ENCODE measurements around the gene SZT2.

SZT2 gene

GRCh38 chr1:43376723-43377235 lies 12.9 kb upstream of the SZT2 start:
- H3K79me2 ChIP-seq (ENCODE audit: insufficient read depth, low read length), result no peaks in the 10 kb centered on the region
- H2AFZ ChIP-seq (ENCODE audit: low read depth, low read length), result no peak overlapping the region
- H3K27ac ChIP-seq (ENCODE audit: low read length), result no peak overlapping the region
- ATAC-seq (ENCODE audit: insufficient read depth, low read depth) (no peak), DNase-seq (no peak)
- no peak overlapping the region for H3K4me3 ChIP-seq (ENCODE audit: low read depth in 1 of 2, low read length in 2 of 2)
- H4K20me1 ChIP-seq (ENCODE audit: insufficient read depth, low read length), result no peaks in the 10 kb centered on the region
- H3K36me3 ChIP-seq (ENCODE audit: insufficient read depth, low read length), result peaks cover 6% of the 10 kb centered on the region; the same call in 1 of the 2 replicates
- TF ChIP-seq CTCF (IDR thresholded peaks at IDR 0.05; ENCODE audit: borderline replicate concordance, extremely low read depth, low read length, poor library complexity, severe bottlenecking) (no peak), EZH2 (IDR thresholded peaks at IDR 0.05; ENCODE audit: borderline replicate concordance, low read depth, low read length, severe bottlenecking) (no peak)
- no peak overlapping the region for H3K9ac ChIP-seq (ENCODE audit: low read depth, low read length)
- H3K9me3 ChIP-seq (ENCODE audit: insufficient read depth, low read length, severe bottlenecking), result no peaks in the 10 kb centered on the region
- H3K4me2 ChIP-seq (ENCODE audit: insufficient read depth, low read length), result no peak overlapping the region
- H3K4me1 ChIP-seq (ENCODE audit: insufficient read depth, low read length), result no peaks in the 10 kb centered on the region
- H3K27me3 ChIP-seq (ENCODE audit: insufficient read depth, low read length, poor library complexity), result no peaks in the 10 kb centered on the region

- Histone ChIP-seq H3K4me3 (ENCODE audit: low read depth in 1 of 2, low read length in 2 of 2) (no peak overlapping the region), H3K4me1 (ENCODE audit: insufficient read depth, low read length) (no peaks in the 10 kb centered on the region), H3K27ac (ENCODE audit: low read length) (no peak overlapping the region), H3K9me3 (ENCODE audit: insufficient read depth, low read length, severe bottlenecking) (no peaks in the 10 kb centered on the region), H3K4me2 (ENCODE audit: insufficient read depth, low read length) (no peak overlapping the region), H2AFZ (ENCODE audit: low read depth, low read length) (no peak overlapping the region), H3K79me2 (ENCODE audit: insufficient read depth, low read length) (no peaks in the 10 kb centered on the region), H4K20me1 (ENCODE audit: insufficient read depth, low read length) (no peaks in the 10 kb centered on the region), H3K9ac (ENCODE audit: low read depth, low read length) (no peak overlapping the region), H3K27me3 (ENCODE audit: insufficient read depth, low read length, poor library complexity) (no peaks in the 10 kb centered on the region), H3K36me3 (ENCODE audit: insufficient read depth, low read length) (peaks cover 14% of the 10 kb centered on the region)
- TF ChIP-seq EZH2 (IDR thresholded peaks at IDR 0.05; ENCODE audit: borderline replicate concordance, low read depth, low read length, severe bottlenecking), result no peak
- TF ChIP-seq CTCF (IDR thresholded peaks at IDR 0.05; ENCODE audit: borderline replicate concordance, extremely low read depth, low read length, poor library complexity, severe bottlenecking), result no peak
- ATAC-seq (ENCODE audit: insufficient read depth, low read depth), result no peak
- no peak for DNase-seq
Measured at GRCh38 chr1:43377831-43378230, 11.9 kb upstream of the SZT2 start.

GRCh38 chr1:43379476-43379875 lies 10.2 kb upstream of the SZT2 start:
- Histone ChIP-seq H3K36me3 (ENCODE audit: insufficient read depth, low read length) (peaks cover 31% of the 10 kb centered on the region), H3K9me3 (ENCODE audit: insufficient read depth, low read length, severe bottlenecking) (no peaks in the 10 kb centered on the region), H3K27me3 (ENCODE audit: insufficient read depth, low read length, poor library complexity) (no peaks in the 10 kb centered on the region), H4K20me1 (ENCODE audit: insufficient read depth, low read length) (no peaks in the 10 kb centered on the region), H3K4me3 (ENCODE audit: low read depth in 1 of 2, low read length in 2 of 2) (no peak overlapping the region), H3K4me1 (ENCODE audit: insufficient read depth, low read length) (no peaks in the 10 kb centered on the region), H3K27ac (ENCODE audit: low read length) (no peak overlapping the region), H3K4me2 (ENCODE audit: insufficient read depth, low read length) (no peak overlapping the region), H3K9ac (ENCODE audit: low read depth, low read length) (no peak overlapping the region), H2AFZ (ENCODE audit: low read depth, low read length) (no peak overlapping the region), H3K79me2 (ENCODE audit: insufficient read depth, low read length) (no peaks in the 10 kb centered on the region)
- ATAC-seq (ENCODE audit: insufficient read depth, low read depth), result no peak
- no peak for TF ChIP-seq EZH2 (IDR thresholded peaks at IDR 0.05; ENCODE audit: borderline replicate concordance, low read depth, low read length, severe bottlenecking)
- TF ChIP-seq CTCF (IDR thresholded peaks at IDR 0.05; ENCODE audit: borderline replicate concordance, extremely low read depth, low read length, poor library complexity, severe bottlenecking), result no peak
- no peak for DNase-seq

- H3K27me3 ChIP-seq (ENCODE audit: insufficient read depth, low read length, poor library complexity), result no peaks in the 10 kb centered on the region
- DNase-seq (no peak), ATAC-seq (ENCODE audit: insufficient read depth, low read depth) (no peak)
- H3K4me3 ChIP-seq (ENCODE audit: low read depth in 1 of 2, low read length in 2 of 2), result no peak overlapping the region
- 0 out of 2 replicates have a peak, but pooled peaks cover 3% of the 10 kb centered on the region for H4K20me1 ChIP-seq (ENCODE audit: insufficient read depth, low read length)
- H3K4me1 ChIP-seq (ENCODE audit: insufficient read depth, low read length), result no peaks in the 10 kb centered on the region
- H3K4me2 ChIP-seq (ENCODE audit: insufficient read depth, low read length), result no peak overlapping the region
- H3K36me3 ChIP-seq (ENCODE audit: insufficient read depth, low read length), result peaks cover 52% of the 10 kb centered on the region
- H3K27ac ChIP-seq (ENCODE audit: low read length), result no peak overlapping the region
- no peak overlapping the region for H2AFZ ChIP-seq (ENCODE audit: low read depth, low read length)
- no peaks in the 10 kb centered on the region for H3K9me3 ChIP-seq (ENCODE audit: insufficient read depth, low read length, severe bottlenecking)
- H3K9ac ChIP-seq (ENCODE audit: low read depth, low read length), result no peak overlapping the region
- no peaks in the 10 kb centered on the region for H3K79me2 ChIP-seq (ENCODE audit: insufficient read depth, low read length)
- no peak for TF ChIP-seq CTCF (IDR thresholded peaks at IDR 0.05; ENCODE audit: borderline replicate concordance, extremely low read depth, low read length, poor library complexity, severe bottlenecking)
- no peak for TF ChIP-seq EZH2 (IDR thresholded peaks at IDR 0.05; ENCODE audit: borderline replicate concordance, low read depth, low read length, severe bottlenecking)
Measured at GRCh38 chr1:43381612-43382011, 8.1 kb upstream of the SZT2 start.
